Liver (tissue), 9 donors: ENCODE results near the gene NACA. TPM values are rescaled to one million over a fixed set of nuclear protein-coding genes. Genes with fewer than 3 reads are reported as not detected.
"Not testable (repeated sequence)": the region's sequence is repeated elsewhere in the genome, so short reads cannot be mapped to it uniquely, and the experiment has no call there.

Experiments
- DNase-seq: peaks from one replicate; pipeline ENCODE4 v3.0.0-alpha.2; 2017; ENCODE audit warnings: low spot score
- H3K27ac ChIP-seq, 2 donors: one replicate each; pipeline ENCODE4 v1.7.0; 2013; ENCODE audit warnings: inconsistent platforms in 2 of 2, low read length in 2 of 2, control low read depth in 1 of 2, low read depth in 1 of 2, mild to moderate bottlenecking in 1 of 2
- H3K27me3 ChIP-seq, 4 donors: one replicate each; pipeline versions ENCODE4 v1.6.1 to v1.7.0; 2013; ENCODE audit warnings: low read length in 3 of 4, inconsistent platforms in 1 of 4, mild to moderate bottlenecking in 1 of 4, moderate library complexity in 1 of 4; ENCODE audit not compliant: control insufficient read depth in 4 of 4, insufficient read depth in 4 of 4
- H3K36me3 ChIP-seq, 4 donors: one replicate each; pipeline versions ENCODE4 v1.6.1 to v1.7.0; 2013; ENCODE audit warnings: low read length in 3 of 4, mild to moderate bottlenecking in 3 of 4, low read depth in 1 of 4, moderate library complexity in 1 of 4; ENCODE audit not compliant: control insufficient read depth in 4 of 4, insufficient read depth in 3 of 4
- H3K4me1 ChIP-seq, 4 donors: one replicate each; pipeline versions ENCODE4 v1.6.1 to v1.7.0; 2013; ENCODE audit warnings: low read length in 3 of 4, mild to moderate bottlenecking in 3 of 4, moderate library complexity in 1 of 4; ENCODE audit not compliant: control insufficient read depth in 4 of 4, insufficient read depth in 4 of 4
- H3K4me3 ChIP-seq, 3 donors: one replicate each; pipeline versions ENCODE4 v1.6.1 to v1.7.0; 2013; ENCODE audit warnings: low read length in 3 of 3, control low read depth in 1 of 3, low read depth in 1 of 3, mild to moderate bottlenecking in 1 of 3
- H3K9ac ChIP-seq, 2 donors: one replicate each; pipeline ENCODE4 v1.7.0; 2013; ENCODE audit warnings: low read length in 2 of 2, mild to moderate bottlenecking in 2 of 2, moderate library complexity in 2 of 2, control low read depth in 1 of 2, low read depth in 1 of 2
- H3K9me3 ChIP-seq, 4 donors: one replicate each; pipeline versions ENCODE4 v1.6.1 to v1.7.0; 2013; ENCODE audit warnings: low read length in 3 of 4; ENCODE audit not compliant: control insufficient read depth in 4 of 4
- EGR1 ChIP-seq, 2 donors: IDR thresholded peaks; 2 replicates each; pipeline ENCODE4 v1.6.1; 2016 to 2018; ENCODE audit warnings: antibody characterized with exemption in 2 of 2, low read depth in 2 of 2
- FOXA2 ChIP-seq: IDR thresholded peaks from 2 replicates; pipeline ENCODE4 v1.6.1; 2016; ENCODE audit warnings: antibody characterized with exemption
- GABPA ChIP-seq, 2 donors: IDR thresholded peaks in 1 of 2; conservative IDR thresholded peaks in 1 of 2; 2 replicates each; pipeline ENCODE4 v1.6.1; 2016; ENCODE audit warnings: antibody characterized with exemption in 2 of 2, mild to moderate bottlenecking in 1 of 2, moderate library complexity in 1 of 2
- HNF4A ChIP-seq, 2 donors: conservative IDR thresholded peaks; 2 replicates each; pipeline ENCODE4 v1.6.1; 2016; ENCODE audit warnings: antibody characterized with exemption in 2 of 2, mild to moderate bottlenecking in 2 of 2
- HNF4G ChIP-seq: IDR thresholded peaks from 2 replicates; pipeline ENCODE4 v1.6.1; 2016; ENCODE audit warnings: antibody characterized with exemption
- JUND ChIP-seq, 2 donors: IDR thresholded peaks; 2 replicates each; pipeline ENCODE4 v1.6.1; 2016; ENCODE audit warnings: antibody characterized with exemption in 2 of 2
- NR2F2 ChIP-seq: IDR thresholded peaks from 2 replicates; pipeline ENCODE4 v1.6.1; 2016; ENCODE audit warnings: antibody characterized with exemption
- RAD21 ChIP-seq, 2 donors: IDR thresholded peaks; 2 replicates each; pipeline ENCODE4 v1.6.1; 2016; ENCODE audit warnings: antibody characterized with exemption in 2 of 2, mild to moderate bottlenecking in 2 of 2
- RXRA ChIP-seq, 2 donors: IDR thresholded peaks; 2 replicates each; pipeline ENCODE4 v1.6.1; 2017 to 2018; ENCODE audit warnings: antibody characterized with exemption in 2 of 2, mild to moderate bottlenecking in 1 of 2
- SP1 ChIP-seq: IDR thresholded peaks from 2 replicates; pipeline ENCODE4 v1.6.1; 2018; ENCODE audit warnings: antibody characterized with exemption, mild to moderate bottlenecking
- TAF1 ChIP-seq: conservative IDR thresholded peaks from 2 replicates; pipeline ENCODE4 v1.6.1; 2016; ENCODE audit warnings: antibody characterized with exemption, mild to moderate bottlenecking
- YY1 ChIP-seq: IDR thresholded peaks from 2 replicates; pipeline ENCODE4 v1.6.1; 2016; ENCODE audit warnings: antibody characterized with exemption, mild to moderate bottlenecking
- WGBS: extraction: QIAGEN DNeasy Blood & Tissue Kit; methylation state at CpG from one replicate; pipeline ENCODE4 v1.1.7; 2013; 5-methylcytosine and 5-hydroxymethylcytosine counted together
- polyA plus RNA-seq, 2 donors: library from polyadenylated mRNA; stranded (reverse) in 1 of 2; unstranded in 1 of 2; fragments of 200-250 nt in 1 of 2; fragments of >200 nt in 1 of 2; fragmentation: Nextera tagmentation in 1 of 2; extraction: Ambion mirVana in 1 of 2; gene quantifications; one replicate each; pipeline versions ENCODE4 v1.2.1 to v1.2.3, GENCODE V29; 2013 to 2015
- total RNA-seq, 2 donors: library from RNA; depleted of rRNA; stranded (reverse); fragments of >200 nt; gene quantifications; one replicate each; pipeline ENCODE4 v1.2.3, GENCODE V29; 2014
- TF ChIP-seq, protein P1 (sequence below): IDR thresholded peaks from 2 replicates; pipeline ENCODE4 v1.6.1; 2016; ENCODE audit warnings: antibody characterized with exemption
- TF ChIP-seq, protein P2 (sequence below): IDR thresholded peaks from 2 replicates; pipeline ENCODE4 v1.6.1; 2016; ENCODE audit warnings: antibody characterized with exemption
- TF ChIP-seq, protein P3 (sequence below): IDR thresholded peaks from 2 replicates; pipeline ENCODE4 v1.6.1; 2016; ENCODE audit warnings: antibody characterized with exemption, mild to moderate bottlenecking
- TF ChIP-seq, protein P4 (sequence below): fragments of 150-350 bp; IDR thresholded peaks from 2 replicates; pipeline ENCODE4 v1.5.1; 2017; ENCODE audit warnings: improper control_type of control experiment, low read depth, low read length; ENCODE audit not compliant: missing input control
- donor health status: healthy.
- donor health status: healthy.
- donor health status: healthy.
- donor health status: healthy.
- donor health status: healthy.

NACA gene
- total and polyA plus RNA-seq, 4 donors, result 365 to 695 (median 456) TPM

DNA sequence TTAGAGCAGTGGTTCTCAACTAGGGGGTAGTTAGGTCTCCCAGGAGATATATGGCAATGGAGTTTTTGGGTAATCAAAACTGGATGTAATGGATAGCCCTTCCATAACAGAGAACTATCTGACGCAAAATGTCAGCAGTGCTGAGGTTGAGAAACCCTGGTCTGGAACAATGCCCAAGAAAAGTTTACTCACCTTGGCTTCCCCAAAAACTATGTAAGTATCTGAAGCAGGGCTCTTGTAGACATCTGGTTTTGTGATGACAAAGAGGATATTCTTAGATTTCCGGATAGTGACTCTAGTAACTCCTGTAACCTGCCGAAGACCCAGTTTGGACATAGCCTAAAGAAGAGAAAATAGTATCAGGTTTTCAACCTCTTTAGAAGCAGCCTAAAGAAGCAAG is 11.8 kb downstream of the NACA start:
- 89% methylated on average over 3 of the region's 3 CpGs for WGBS
- no peak overlapping the region for H3K4me3 ChIP-seq

DNA sequence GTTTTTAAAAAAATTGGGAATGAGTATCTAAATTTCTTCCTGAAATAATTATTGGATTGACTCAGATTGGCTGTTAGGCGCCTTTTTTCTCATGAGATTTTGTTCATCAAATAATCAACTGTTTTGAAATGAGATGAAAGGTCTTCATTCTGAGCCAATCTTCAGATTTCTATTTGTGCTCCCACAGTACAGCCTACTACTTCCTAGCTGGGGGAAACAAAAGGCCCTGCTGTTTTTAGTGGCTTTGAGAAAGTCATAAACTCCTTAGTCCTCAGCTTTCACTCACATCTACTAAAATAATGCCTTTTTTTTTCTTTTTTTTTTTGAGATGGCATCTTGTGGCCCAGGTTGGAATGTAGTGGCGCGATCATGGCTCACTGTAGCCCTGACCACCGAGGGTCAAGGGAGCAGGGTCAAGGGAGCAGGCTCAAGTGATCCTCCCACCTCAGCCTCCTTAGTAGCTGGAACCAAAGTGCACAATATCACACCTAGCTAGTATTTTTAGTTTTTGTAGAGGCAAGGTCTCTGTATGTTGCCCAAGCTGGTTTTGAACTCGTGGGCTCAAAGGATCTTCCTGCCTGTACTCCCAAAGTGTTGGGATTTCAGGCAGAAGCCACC is 15.2 kb downstream of the NACA start:
- H3K27me3 ChIP-seq, result no peaks in the 10 kb centered on the region
- peaks cover 9 to 34% (median 27%) of the 10 kb centered on the region in 4 donors for H3K36me3 ChIP-seq
- TF ChIP-seq RXRA (IDR thresholded peaks at IDR 0.05) (no peak), SP1 (no peak), HNF4A (conservative IDR thresholded peaks at IDR 0.05) (no peak), HNF4G (no peak), RAD21 (IDR thresholded peaks at IDR 0.05) (no peak), JUND (IDR thresholded peaks at IDR 0.05) (no peak), FOXA2 (no peak), EGR1 (IDR thresholded peaks at IDR 0.05; ENCODE audit: low read depth in 2 of 2) (no peak), NR2F2 (no peak), TAF1 (no peak), GABPA (IDR thresholded peaks at IDR 0.05 in 1 of 2, conservative IDR thresholded peaks at IDR 0.05 in 1 of 2) (no peak)
- TF ChIP-seq, protein P1, sequence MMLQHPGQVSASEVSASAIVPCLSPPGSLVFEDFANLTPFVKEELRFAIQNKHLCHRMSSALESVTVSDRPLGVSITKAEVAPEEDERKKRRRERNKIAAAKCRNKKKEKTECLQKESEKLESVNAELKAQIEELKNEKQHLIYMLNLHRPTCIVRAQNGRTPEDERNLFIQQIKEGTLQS, result no peak
- TF ChIP-seq, protein P2, sequence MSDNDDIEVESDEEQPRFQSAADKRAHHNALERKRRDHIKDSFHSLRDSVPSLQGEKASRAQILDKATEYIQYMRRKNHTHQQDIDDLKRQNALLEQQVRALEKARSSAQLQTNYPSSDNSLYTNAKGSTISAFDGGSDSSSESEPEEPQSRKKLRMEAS, result no peak
- TF ChIP-seq, protein P3, sequence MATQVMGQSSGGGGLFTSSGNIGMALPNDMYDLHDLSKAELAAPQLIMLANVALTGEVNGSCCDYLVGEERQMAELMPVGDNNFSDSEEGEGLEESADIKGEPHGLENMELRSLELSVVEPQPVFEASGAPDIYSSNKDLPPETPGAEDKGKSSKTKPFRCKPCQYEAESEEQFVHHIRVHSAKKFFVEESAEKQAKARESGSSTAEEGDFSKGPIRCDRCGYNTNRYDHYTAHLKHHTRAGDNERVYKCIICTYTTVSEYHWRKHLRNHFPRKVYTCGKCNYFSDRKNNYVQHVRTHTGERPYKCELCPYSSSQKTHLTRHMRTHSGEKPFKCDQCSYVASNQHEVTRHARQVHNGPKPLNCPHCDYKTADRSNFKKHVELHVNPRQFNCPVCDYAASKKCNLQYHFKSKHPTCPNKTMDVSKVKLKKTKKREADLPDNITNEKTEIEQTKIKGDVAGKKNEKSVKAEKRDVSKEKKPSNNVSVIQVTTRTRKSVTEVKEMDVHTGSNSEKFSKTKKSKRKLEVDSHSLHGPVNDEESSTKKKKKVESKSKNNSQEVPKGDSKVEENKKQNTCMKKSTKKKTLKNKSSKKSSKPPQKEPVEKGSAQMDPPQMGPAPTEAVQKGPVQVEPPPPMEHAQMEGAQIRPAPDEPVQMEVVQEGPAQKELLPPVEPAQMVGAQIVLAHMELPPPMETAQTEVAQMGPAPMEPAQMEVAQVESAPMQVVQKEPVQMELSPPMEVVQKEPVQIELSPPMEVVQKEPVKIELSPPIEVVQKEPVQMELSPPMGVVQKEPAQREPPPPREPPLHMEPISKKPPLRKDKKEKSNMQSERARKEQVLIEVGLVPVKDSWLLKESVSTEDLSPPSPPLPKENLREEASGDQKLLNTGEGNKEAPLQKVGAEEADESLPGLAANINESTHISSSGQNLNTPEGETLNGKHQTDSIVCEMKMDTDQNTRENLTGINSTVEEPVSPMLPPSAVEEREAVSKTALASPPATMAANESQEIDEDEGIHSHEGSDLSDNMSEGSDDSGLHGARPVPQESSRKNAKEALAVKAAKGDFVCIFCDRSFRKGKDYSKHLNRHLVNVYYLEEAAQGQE, result no peak
- TF ChIP-seq, protein P4, sequence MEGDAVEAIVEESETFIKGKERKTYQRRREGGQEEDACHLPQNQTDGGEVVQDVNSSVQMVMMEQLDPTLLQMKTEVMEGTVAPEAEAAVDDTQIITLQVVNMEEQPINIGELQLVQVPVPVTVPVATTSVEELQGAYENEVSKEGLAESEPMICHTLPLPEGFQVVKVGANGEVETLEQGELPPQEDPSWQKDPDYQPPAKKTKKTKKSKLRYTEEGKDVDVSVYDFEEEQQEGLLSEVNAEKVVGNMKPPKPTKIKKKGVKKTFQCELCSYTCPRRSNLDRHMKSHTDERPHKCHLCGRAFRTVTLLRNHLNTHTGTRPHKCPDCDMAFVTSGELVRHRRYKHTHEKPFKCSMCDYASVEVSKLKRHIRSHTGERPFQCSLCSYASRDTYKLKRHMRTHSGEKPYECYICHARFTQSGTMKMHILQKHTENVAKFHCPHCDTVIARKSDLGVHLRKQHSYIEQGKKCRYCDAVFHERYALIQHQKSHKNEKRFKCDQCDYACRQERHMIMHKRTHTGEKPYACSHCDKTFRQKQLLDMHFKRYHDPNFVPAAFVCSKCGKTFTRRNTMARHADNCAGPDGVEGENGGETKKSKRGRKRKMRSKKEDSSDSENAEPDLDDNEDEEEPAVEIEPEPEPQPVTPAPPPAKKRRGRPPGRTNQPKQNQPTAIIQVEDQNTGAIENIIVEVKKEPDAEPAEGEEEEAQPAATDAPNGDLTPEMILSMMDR, result no peak
- no peak overlapping the region for H3K27ac ChIP-seq
- H3K9me3 ChIP-seq, result no peaks in the 10 kb centered on the region
- no peak overlapping the region for H3K4me3 ChIP-seq
- 73% methylated on average over 5 of the region's 5 CpGs for WGBS
- DNase-seq, result no peak
- no peaks in the 10 kb centered on the region for H3K4me1 ChIP-seq
- H3K9ac ChIP-seq, result no peak overlapping the region

More for the DNA sequence above, 11.8 kb downstream of the NACA start:
- no peak for DNase-seq
- peaks cover 0 to 3% (median 0%) of the 10 kb centered on the region in 4 donors for H3K4me1 ChIP-seq
- peaks cover 18 to 43% (median 29%) of the 10 kb centered on the region in 4 donors for H3K36me3 ChIP-seq
- no peaks in the 10 kb centered on the region for H3K9me3 ChIP-seq
- H3K9ac ChIP-seq, result no peak overlapping the region
- H3K27me3 ChIP-seq, result no peaks in the 10 kb centered on the region
- H3K27ac ChIP-seq, result no peak overlapping the region
- TF ChIP-seq HNF4G (no peak), YY1 (no peak)

DNA sequence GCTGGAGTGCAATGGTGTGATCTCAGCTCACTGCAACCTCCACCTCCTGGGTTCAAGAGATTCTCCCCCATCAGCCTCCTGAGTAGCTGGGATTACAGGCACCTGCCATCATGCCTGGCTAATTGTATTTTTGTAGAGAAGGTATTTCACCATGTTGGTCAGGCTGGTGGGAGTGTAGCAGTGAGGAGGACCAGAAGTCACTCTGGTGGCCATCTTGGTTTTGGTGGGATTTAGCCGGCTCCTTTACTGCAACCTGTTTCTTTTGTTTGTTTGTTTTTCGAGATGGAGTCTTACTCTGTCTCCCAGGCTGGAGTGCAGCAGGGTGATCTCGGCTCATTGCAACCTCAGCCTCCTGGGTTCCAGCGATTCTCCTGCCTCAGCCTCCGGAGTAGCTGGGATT is 20.6 kb downstream of the NACA start:
- WGBS, result 84% methylated on average over 5 of the region's 5 CpGs

More for the DNA sequence above, 20.6 kb downstream of the NACA start:
- not testable (repeated sequence) for H3K4me1 ChIP-seq, H3K36me3 ChIP-seq, H3K9ac ChIP-seq, DNase-seq, H3K9me3 ChIP-seq, H3K27me3 ChIP-seq, H3K27ac ChIP-seq, H3K4me3 ChIP-seq
